GM21526 (cell line): Measurements from ENCODE around the gene STX2.
A peak's percentile ranks its signal among the peaks of the same experiment; 100 is the strongest.
"Not testable (repeated sequence)": the region's sequence is repeated elsewhere in the genome, so short reads cannot be mapped to it uniquely, and the experiment has no call there.

ENCODE experiments used
- ATAC-seq: cut with Tn5 transposase; IDR thresholded peaks from one replicate; pipeline ENCODE4 v1.9.1; 2021; ENCODE audit warnings: moderate library complexity; ENCODE audit not compliant: unreplicated experiment, low FRiP score

STX2 gene

GRCh38 chr12:130770413-130771028 is 68.5 kb downstream of the STX2 start:
- ATAC-seq, result no peak

- ATAC-seq, result no peak
Observed at GRCh38 chr12:130768120-130768519, 70.9 kb downstream of the STX2 start.

- ATAC-seq, result no peak
Observed at GRCh38 chr12:130766470-130766869, 72.6 kb downstream of the STX2 start.

DNA sequence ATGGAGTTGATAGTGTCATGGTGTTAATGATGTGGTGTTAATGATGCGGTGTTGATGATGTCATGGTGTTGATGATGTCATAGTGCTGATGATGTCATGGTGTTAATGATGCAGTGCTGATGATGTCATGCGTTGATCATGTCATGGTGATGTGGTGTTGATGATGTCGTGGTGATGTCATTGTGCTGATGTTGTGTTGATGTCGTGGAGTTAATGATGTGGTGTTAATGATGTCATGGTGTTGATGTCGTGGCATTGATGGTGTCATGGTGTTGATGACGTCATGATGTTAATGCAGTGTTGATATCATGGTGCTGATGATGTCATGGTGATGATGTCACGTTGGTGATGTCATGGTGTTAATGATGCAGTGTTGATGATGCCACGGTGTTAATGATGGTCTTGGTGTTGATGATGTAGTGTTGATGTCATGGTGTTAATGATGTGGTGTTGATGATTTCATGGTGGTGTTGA is 73.8 kb downstream of the STX2 start:
- no peak for ATAC-seq

GRCh38 chr12:130764475-130765185 is 74.4 kb downstream of the STX2 start:
- ATAC-seq, result no peak

- no peak for ATAC-seq
Observed at GRCh38 chr12:130764073-130764472, 75.0 kb downstream of the STX2 start.

GRCh38 chr12:130762319-130762675 is 76.8 kb downstream of the STX2 start:
- ATAC-seq, result peak; percentile 10

DNA sequence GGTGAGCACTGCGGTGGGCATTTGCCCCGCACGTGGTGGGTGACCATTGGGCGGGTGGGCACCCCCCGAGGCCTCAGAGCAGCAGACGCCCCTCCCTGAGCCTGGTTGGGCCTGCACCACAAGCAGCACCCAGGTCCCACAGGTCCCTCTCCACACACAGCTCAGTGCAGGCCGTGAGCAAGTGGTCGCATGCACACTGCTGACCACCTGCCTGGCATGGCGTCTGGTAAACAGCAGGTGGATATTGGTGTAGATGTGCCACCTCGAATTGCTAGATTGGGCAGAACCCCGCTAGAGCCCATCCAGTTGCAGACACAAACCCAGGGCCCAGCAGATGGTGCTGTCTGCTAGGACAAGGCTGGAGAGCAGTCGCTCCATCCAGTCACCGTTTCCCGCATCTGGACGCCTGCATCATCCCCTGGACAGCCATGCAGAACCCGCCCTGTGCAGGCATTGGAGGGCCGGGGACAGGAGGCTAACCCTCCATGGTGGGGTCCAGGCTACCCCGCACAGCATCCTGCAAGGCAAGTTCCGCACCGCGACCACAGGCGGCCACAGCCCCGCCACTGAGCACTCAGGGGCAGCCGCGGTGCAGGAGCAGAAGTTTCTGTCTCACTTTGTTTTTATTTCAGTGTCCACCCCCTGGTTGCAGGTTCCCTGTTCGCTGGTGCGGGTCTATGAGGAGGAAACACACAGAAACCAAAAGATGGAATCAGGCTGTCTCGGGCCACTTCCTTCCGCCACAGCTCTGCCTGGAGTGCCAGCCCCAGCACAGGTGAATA is 77.3 kb downstream of the STX2 start:
- peak; percentile 53 for ATAC-seq

DNA sequence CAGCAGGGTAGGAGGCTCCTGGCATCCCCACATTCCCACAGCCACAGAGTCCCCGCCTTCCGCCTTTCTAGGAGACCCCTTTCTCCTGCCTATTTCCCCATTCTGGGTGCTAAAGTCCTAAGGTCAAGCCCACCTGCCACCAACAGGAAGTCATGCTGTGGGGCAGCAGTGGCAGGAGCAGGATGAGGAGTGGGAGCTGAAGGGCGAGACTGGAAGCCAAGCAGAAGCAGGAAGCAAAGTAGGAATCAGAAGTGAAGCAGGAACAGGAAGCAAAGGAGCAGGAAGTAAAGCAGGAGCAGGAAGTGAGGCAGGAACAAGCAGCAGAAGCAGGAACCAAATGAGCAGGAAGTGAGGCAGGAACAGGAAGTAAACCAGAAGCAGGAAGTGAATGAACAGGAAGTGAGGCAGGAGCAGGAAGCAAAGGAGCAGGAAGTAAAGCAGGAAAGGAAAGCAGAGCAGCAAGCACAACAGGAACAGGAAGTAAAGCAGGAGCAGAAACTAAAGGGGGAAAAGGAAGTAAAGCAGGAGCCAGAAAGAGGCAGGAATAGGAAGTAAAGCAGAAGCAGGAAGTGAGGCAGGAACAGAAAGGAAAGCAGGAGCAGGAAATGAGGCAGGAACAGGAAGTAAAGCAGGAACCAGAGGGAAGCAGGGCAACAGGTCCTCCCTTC is 84.7 kb downstream of the STX2 start:
- no peak for ATAC-seq

GRCh38 chr12:130752692-130753230 is 86.3 kb downstream of the STX2 start:
- no peak for ATAC-seq

GRCh38 chr12:130752037-130752436 is 87.0 kb downstream of the STX2 start:
- not testable (repeated sequence) for ATAC-seq

GRCh38 chr12:130748786-130749185 is 90.3 kb downstream of the STX2 start:
- ATAC-seq, result no peak

- peak; percentile 86 for ATAC-seq
Observed at GRCh38 chr12:130747867-130748740, 90.9 kb downstream of the STX2 start.

DNA sequence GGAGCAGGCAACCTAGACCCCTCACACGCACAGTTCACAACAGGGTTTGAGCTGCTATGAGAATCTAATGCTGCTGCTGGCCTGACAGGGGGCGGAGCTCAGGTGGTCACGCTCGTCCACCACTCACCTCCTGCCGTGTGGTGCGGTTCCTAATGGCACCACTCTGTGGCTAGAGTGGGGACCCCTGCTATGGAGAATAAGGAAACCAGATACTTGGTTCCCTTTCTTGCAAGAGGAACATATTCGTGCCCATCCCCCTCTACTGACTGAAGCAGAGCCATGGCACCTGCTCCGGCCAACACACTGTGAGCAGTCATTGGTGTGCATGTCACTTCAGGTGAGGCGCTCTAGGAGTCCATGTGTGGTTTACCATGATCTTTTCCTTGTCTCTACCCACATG is 92.5 kb downstream of the STX2 start:
- ATAC-seq, result no peak

GRCh38 chr12:130745921-130746320 is 93.1 kb downstream of the STX2 start:
- ATAC-seq, result no peak

- no peak for ATAC-seq
Observed at GRCh38 chr12:130744274-130744673, 94.8 kb downstream of the STX2 start.

GRCh38 chr12:130743606-130744005 is 95.4 kb downstream of the STX2 start:
- ATAC-seq, result no peak

- ATAC-seq, result no peak
Observed at GRCh38 chr12:130743176-130743575, 95.9 kb downstream of the STX2 start.

DNA sequence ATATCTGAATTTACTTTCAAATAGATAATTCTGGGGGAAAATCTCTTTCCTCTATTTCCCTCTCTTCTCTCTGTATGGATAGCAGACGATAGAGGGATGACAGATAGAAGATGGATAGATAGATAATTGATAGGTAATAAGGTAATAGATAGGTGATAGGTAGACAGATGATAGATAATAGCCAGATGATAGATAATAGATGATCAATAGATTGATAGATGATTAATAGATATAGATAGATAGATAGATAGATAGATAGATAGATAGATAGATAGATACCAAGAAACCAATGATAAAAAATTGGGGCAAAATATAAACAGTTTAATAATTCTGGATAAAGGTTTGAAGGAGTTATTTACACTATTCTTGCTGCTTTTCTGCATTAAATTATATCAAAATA is 96.3 kb downstream of the STX2 start:
- ATAC-seq, result no peak

- ATAC-seq, result no peak
Observed at GRCh38 chr12:130742112-130742511, 96.9 kb downstream of the STX2 start.
